Aorta (tissue), 4 donors: Measurements from ENCODE around the gene TMPRSS15. TPM values are rescaled to one million over a fixed set of nuclear protein-coding genes. Genes with fewer than 3 reads are reported as not detected.

Experiments used
- polyA plus RNA-seq, 2 donors: library from polyadenylated mRNA; stranded (reverse); fragments of 200-250 nt; gene quantifications; one replicate each; pipeline ENCODE4 v1.2.3, GENCODE V29; 2013
- total RNA-seq, 2 donors: library from RNA; stranded (reverse); fragmentation: NEBNext Ultra II Directional; extraction: Animal tissue kit (Norgen Biotek cat#: 25700); gene quantifications; one replicate each; pipeline ENCODE4 v1.2.1, GENCODE V29; 2021
- donor health status: healthy with polysubstance abuse.
- donor health status: Bipolar disorder and iron deficiency.
- donor health status: DM: no; HTN: no; CAD: no.
- donor health status: DM: yes; HTN: yes; CAD: no.

Gene TMPRSS15
- total and polyA plus RNA-seq, 4 donors: 3.9 TPM; not detected in 3

Other genes with a start within 250 kb of the TMPRSS15 start
- 1 to 10 TPM; 1.2 to 2.3 TPM for gene CHODL, start 159.0 kb downstream of the TMPRSS15 start, total RNA-seq
- gene CHODL, start 159.0 kb downstream of the TMPRSS15 start, polyA plus RNA-seq: 1 to 10 TPM in 1 of 2 donors, not detected in 1; 2.9 TPM